Smooth muscle cell (in vitro differentiated cells): Measurements from ENCODE around the gene CCS. TPM values are rescaled to one million over a fixed set of nuclear protein-coding genes. Genes with fewer than 3 reads are reported as not detected.
"Not testable (repeated sequence)": the region's sequence is repeated elsewhere in the genome, so short reads cannot be mapped to it uniquely, and the experiment has no call there.

Experiments used
- DNase-seq: peaks from one replicate; lab custom pipeline; 2025; ENCODE audit not compliant: unreplicated experiment; lab: John Stamatoyannopoulos, UW
- H2AFZ ChIP-seq: fragments of 200-600 bp; sonication (generic); 2 replicates; pipeline ENCODE4 v1.6.0; 2016; ENCODE audit warnings: antibody characterized with exemption, low read depth, mild to moderate bottlenecking
- H3F3A ChIP-seq: fragments of 200-600 bp; sonication (generic); 2 replicates; pipeline ENCODE4 v1.6.0; 2017; ENCODE audit warnings: antibody characterized with exemption, low read depth
- H3K27ac ChIP-seq: fragments of 200-600 bp; sonication (generic); 2 replicates; pipeline ENCODE4 v1.5.1; 2016; ENCODE audit warnings: low read depth, mild to moderate bottlenecking
- H3K27me3 ChIP-seq: fragments of 200-600 bp; sonication (generic); 2 replicates; pipeline ENCODE4 v1.6.1; 2016; ENCODE audit warnings: low read depth, mild to moderate bottlenecking
- H3K36me3 ChIP-seq: fragments of 200-600 bp; sonication (generic); 2 replicates; pipeline ENCODE4 v1.5.1; 2016; ENCODE audit warnings: low read depth
- H3K4me1 ChIP-seq: fragments of 200-600 bp; sonication (generic); 2 replicates; pipeline ENCODE4 v1.5.1; 2016; ENCODE audit warnings: low read depth
- H3K4me2 ChIP-seq: fragments of 200-600 bp; sonication (generic); 2 replicates; pipeline ENCODE4 v1.6.0; 2016; ENCODE audit warnings: mild to moderate bottlenecking
- H3K4me3 ChIP-seq: fragments of 200-600 bp; sonication (generic); 2 replicates; pipeline ENCODE4 v1.5.1; 2016; ENCODE audit warnings: mild to moderate bottlenecking
- H3K79me2 ChIP-seq: fragments of 200-600 bp; sonication (generic); 2 replicates; pipeline ENCODE4 v1.6.0; 2016; ENCODE audit warnings: low read depth, mild to moderate bottlenecking
- H3K9ac ChIP-seq: fragments of 200-600 bp; sonication (generic); 2 replicates; pipeline ENCODE4 v1.6.0; 2016; ENCODE audit warnings: low read depth
- H3K9me3 ChIP-seq: fragments of 200-600 bp; sonication (generic); replicated peaks from 2 replicates; pipeline ENCODE4 v1.5.1; 2016; ENCODE audit warnings: low read depth
- H4K20me1 ChIP-seq: fragments of 200-600 bp; sonication (generic); 2 replicates; pipeline ENCODE4 v1.6.0; 2016; ENCODE audit warnings: low read depth
- WGBS: methylation state at CpG from one replicate; pipeline ENCODE4 v1.1.7; 2016; ENCODE audit warnings: low lambda C conversion rate; 5-methylcytosine and 5-hydroxymethylcytosine counted together
- polyA plus RNA-seq: library from polyadenylated mRNA; unstranded; fragments of >200 nt; fragmentation: Nextera tagmentation; extraction: Ambion mirVana; gene quantifications from 2 replicates; pipeline ENCODE4 v1.2.1, GENCODE V29; 2016
- total RNA-seq: library from RNA; depleted of rRNA; stranded (reverse); fragments of >200 nt; gene quantifications from 2 replicates; pipeline ENCODE4 v1.2.3, GENCODE V29; 2014
- TF ChIP-seq, protein P1 (sequence below): fragments of 200-600 bp; sonication (generic); IDR thresholded peaks from 2 replicates; pipeline ENCODE4 v1.5.1; 2017; ENCODE audit warnings: borderline replicate concordance, mild to moderate bottlenecking, antibody characterized with exemption; ENCODE audit not compliant: insufficient read depth, poor library complexity, severe bottlenecking

Gene CCS, protein sequence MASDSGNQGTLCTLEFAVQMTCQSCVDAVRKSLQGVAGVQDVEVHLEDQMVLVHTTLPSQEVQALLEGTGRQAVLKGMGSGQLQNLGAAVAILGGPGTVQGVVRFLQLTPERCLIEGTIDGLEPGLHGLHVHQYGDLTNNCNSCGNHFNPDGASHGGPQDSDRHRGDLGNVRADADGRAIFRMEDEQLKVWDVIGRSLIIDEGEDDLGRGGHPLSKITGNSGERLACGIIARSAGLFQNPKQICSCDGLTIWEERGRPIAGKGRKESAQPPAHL
- total RNA-seq (24.6 and 29.2 TPM in 2 replicates), polyA plus RNA-seq (104 and 113 TPM in 2 replicates)

DNA sequence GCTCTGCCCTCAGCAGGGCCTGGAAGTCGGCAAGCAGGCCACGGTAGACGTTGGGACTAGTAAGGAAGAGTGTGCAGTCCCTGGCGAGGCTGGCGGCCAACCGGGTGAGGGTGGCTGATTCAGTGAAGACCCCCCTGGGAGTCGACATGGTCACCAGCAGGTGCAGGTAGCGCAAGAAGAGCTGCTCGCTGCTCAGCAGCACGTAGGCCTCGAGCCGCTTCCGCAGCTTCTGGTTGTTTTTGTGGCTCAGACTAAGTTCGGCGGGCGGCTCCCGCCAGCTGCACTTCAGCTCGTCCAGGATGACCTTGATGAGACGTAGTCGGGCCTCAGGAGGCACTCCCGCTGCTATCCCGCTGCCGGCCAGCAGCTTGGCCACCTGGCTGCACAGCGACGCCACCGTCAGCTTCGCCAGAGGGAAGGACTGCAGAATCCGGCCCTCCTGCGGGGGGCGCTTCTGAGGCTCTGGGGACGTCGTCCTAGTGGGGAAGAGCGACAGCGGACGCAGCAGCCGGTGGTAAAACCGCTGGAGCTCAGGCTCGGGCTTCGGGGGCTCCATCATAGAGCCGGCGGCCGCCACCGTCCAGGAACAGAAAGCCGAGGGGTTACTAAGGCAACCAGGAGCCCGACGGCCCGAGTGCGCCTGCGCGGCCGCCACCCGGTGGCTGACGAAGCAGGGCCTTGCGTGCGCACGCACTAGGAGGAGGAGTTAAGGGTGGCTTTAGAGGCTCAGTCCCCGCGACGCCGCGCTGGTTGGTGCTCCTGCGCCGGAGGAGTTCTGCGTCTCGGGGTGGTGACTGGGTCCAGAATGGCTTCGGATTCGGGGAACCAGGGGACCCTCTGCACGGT lies at the start of gene CCS, which contains the start of gene CCDC87:
CCS (plus strand) TSS at position 729 of the 846 bp plus-strand sequence; CDS start at position 806, 77 bp downstream.
CCDC87 (minus strand) TSS at position 607 of the 846 bp plus-strand sequence; CDS start at position 559, 48 bp downstream.
- Histone ChIP-seq H3K4me1 (peaks cover 11% of the 10 kb centered on the region), H2AFZ (peak within 1 kb of the TSS; percentile 61), H3K4me3 (peak within 1 kb of the TSS; percentile 66), H3K9me3 (no peaks in the 10 kb centered on the region), H3K27ac (peak within 1 kb of the TSS; percentile 81), H3F3A (peaks cover 4% of the 10 kb centered on the region), H4K20me1 (peaks cover 4% of the 10 kb centered on the region), H3K4me2 (peak within 1 kb of the TSS; percentile 94), H3K27me3 (no peaks in the 10 kb centered on the region), H3K9ac (peak within 1 kb of the TSS; percentile 88), H3K79me2 (peaks cover 33% of the 10 kb centered on the region), H3K36me3 (no peaks in the 10 kb centered on the region)
- DNase-seq, result peak; percentile 90
- TF ChIP-seq, protein P1, sequence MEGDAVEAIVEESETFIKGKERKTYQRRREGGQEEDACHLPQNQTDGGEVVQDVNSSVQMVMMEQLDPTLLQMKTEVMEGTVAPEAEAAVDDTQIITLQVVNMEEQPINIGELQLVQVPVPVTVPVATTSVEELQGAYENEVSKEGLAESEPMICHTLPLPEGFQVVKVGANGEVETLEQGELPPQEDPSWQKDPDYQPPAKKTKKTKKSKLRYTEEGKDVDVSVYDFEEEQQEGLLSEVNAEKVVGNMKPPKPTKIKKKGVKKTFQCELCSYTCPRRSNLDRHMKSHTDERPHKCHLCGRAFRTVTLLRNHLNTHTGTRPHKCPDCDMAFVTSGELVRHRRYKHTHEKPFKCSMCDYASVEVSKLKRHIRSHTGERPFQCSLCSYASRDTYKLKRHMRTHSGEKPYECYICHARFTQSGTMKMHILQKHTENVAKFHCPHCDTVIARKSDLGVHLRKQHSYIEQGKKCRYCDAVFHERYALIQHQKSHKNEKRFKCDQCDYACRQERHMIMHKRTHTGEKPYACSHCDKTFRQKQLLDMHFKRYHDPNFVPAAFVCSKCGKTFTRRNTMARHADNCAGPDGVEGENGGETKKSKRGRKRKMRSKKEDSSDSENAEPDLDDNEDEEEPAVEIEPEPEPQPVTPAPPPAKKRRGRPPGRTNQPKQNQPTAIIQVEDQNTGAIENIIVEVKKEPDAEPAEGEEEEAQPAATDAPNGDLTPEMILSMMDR, result peak; percentile 57
- WGBS, result 19% methylated on average over 68 of the region's 68 CpGs

DNA sequence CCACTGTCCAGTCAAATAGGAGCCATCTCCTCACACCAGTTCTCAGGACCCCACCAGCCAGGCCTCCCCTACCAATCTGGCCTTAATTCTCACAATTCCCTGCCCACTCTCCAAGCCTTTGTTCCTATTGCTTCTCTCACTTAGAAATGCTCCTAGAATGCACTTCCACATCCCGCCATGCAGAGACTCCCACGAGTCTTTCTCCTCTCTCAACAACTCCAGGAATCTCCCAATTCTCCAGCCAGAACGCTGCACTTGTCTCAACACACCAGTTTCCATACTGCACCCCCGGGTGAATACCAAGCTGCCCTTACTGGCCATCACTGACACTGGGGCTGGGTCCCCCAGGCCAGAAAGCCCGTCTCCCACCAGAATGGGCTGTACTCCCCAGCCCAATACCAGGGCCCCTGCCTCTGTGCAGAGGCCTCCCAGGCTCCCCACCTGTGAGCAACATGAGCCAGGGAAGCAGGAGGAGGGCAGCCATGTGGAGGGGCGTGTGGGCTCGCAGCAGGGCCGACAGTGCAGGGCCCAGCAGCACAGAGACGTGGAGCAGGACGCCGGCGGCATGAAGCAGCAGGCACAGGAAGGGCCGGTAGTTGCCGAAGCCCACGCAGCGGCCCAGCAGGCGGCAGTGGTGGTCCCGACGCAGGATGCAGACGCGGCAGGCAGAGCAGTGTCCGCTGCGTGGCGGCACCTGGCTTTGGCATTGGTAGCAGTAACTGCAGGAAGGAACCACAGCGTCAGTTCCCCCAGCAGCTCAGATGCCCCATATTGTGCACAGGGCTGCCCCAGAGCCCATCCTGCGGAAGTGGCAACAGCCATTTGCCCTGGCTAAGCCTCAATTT lies 49.5 kb upstream of the CCS start:
- H3K4me3 ChIP-seq, result no peak overlapping the region

DNA sequence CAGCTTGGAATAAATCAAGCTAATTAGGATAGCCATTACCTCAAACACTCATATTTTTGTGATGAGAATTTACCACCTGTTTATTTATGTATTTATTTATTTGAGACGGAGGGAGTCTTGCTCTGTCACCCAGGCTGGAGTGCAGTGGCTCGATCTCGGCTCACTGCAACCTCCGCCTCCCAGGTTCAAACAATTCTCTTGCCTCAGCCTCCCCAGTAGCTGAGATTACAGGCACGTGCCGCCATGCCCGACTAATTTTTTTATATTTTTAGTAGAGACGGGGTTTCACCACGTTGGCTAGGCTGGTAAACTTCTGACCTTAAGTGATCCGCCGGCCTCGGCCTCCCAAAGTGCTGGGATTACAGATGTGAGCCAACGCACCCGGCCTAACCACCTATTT lies 48.0 kb upstream of the CCS start:
- H3K79me2 ChIP-seq, DNase-seq, H3K9me3 ChIP-seq, H4K20me1 ChIP-seq, H3K36me3 ChIP-seq, H3K27me3 ChIP-seq, H3K27ac ChIP-seq, H2AFZ ChIP-seq: not testable (repeated sequence)
- Histone ChIP-seq H3F3A (peaks cover 17% of the 10 kb centered on the region), H3K9ac (peak overlapping the region; percentile 86), H3K4me2 (peak overlapping the region; percentile 96), H3K4me1 (peaks cover 13% of the 10 kb centered on the region), H3K4me3 (peak overlapping the region; percentile 90)
- 77% methylated on average over 14 of the region's 14 CpGs for WGBS

More for the DNA sequence above, 49.5 kb upstream of the CCS start:
- no peak for DNase-seq
- H2AFZ ChIP-seq, result no peak overlapping the region
- peaks cover 6% of the 10 kb centered on the region for H3K79me2 ChIP-seq
- no peaks in the 10 kb centered on the region for H4K20me1 ChIP-seq
- peak overlapping the region; percentile 36 for H3K4me2 ChIP-seq
- H3K27me3 ChIP-seq, result no peaks in the 10 kb centered on the region
- H3K9me3 ChIP-seq, result no peaks in the 10 kb centered on the region
- no peak overlapping the region for H3K27ac ChIP-seq
- peaks cover 13% of the 10 kb centered on the region for H3K4me1 ChIP-seq
- no peaks in the 10 kb centered on the region for H3K36me3 ChIP-seq
- H3F3A ChIP-seq, result peaks cover 17% of the 10 kb centered on the region
- no peak overlapping the region for H3K9ac ChIP-seq
- 52% methylated on average over 26 of the region's 26 CpGs for WGBS
- TF ChIP-seq, protein P1, result peak; percentile 39
